Thymus (tissue), 11 donors: Measurements from ENCODE around the gene TMEM117. TPM values are rescaled to one million over a fixed set of nuclear protein-coding genes. Genes with fewer than 3 reads are reported as not detected.

Experiments
- DNase-seq, 9 donors: peaks; one replicate each; pipeline ENCODE4 v3.0.0-alpha.2; 2013; ENCODE audit warnings: low spot score in 9 of 9, low read depth in 6 of 9, missing footprints in 1 of 9
- H3K27ac ChIP-seq, 2 donors: one replicate each; pipeline ENCODE4 v1.5.1; 2013; ENCODE audit warnings: control low read depth in 1 of 2, low read depth in 1 of 2, low read length in 1 of 2, mild to moderate bottlenecking in 1 of 2, moderate library complexity in 1 of 2
- H3K27me3 ChIP-seq, 2 donors: one replicate each; pipeline ENCODE4 v1.5.1; 2013; ENCODE audit warnings: low read length in 1 of 2; ENCODE audit not compliant: control insufficient read depth in 2 of 2, insufficient read depth in 1 of 2
- H3K36me3 ChIP-seq, 2 donors: one replicate each; pipeline ENCODE4 v1.5.1; 2013; ENCODE audit warnings: low read length in 1 of 2, mild to moderate bottlenecking in 1 of 2, moderate library complexity in 1 of 2; ENCODE audit not compliant: control insufficient read depth in 2 of 2, insufficient read depth in 2 of 2
- H3K4me1 ChIP-seq, 2 donors: one replicate each; pipeline ENCODE4 v1.5.1; 2013; ENCODE audit warnings: low read length in 2 of 2; ENCODE audit not compliant: control insufficient read depth in 2 of 2, insufficient read depth in 2 of 2
- H3K4me3 ChIP-seq, 2 donors: one replicate each; pipeline ENCODE4 v1.5.1; 2013; ENCODE audit warnings: low read length in 2 of 2, control low read depth in 1 of 2, mild to moderate bottlenecking in 1 of 2
- H3K9me3 ChIP-seq, 2 donors: one replicate each; pipeline ENCODE4 v1.5.1; 2013; ENCODE audit warnings: low read length in 1 of 2, mild to moderate bottlenecking in 1 of 2; ENCODE audit not compliant: control insufficient read depth in 2 of 2, insufficient read depth in 1 of 2
- WGBS: extraction: QIAGEN DNeasy Blood & Tissue Kit; methylation state at CpG from one replicate; pipeline ENCODE4 v1.1.7; 2013; 5-methylcytosine and 5-hydroxymethylcytosine counted together
- polyA plus RNA-seq: library from polyadenylated mRNA; stranded (reverse); fragments of 200-250 nt; gene quantifications from one replicate; pipeline ENCODE4 v1.2.3, GENCODE V29; 2013
- total RNA-seq: library from RNA; stranded (reverse); fragments of 120-200 nt; gene quantifications from one replicate; pipeline ENCODE4 v1.2.4, GENCODE V29; 2013
- donor health status: healthy.

Gene TMEM117
- total and polyA plus RNA-seq, 2 donors = 3.6 to 4.5 TPM

DNA sequence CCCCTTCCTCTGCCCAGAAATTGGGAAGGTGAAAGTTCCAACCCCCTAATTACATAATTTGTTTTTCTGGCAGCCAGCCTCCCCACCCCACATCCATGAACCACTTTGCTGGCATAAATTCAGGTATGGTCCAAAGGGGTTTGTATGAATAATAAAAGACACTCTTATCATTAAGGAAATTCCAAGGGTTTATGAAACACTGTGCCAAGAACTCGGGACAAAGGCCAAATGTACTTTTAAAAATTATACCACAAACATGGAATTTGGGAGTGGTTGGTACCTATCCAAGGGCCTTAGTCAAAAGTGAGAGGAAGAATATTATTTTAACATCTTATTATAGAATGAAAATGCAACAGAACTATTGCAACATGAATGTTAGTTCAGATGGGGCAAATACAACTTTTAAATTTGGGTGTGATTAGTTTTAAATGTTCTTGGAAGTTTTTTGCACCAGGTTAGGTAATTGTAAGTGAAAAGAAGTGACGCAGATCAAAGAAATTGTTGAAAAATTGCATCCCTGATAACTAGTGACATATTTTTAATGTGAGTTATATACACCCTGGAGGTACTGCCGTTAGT is 217.8 kb downstream of the TMEM117 start:
- WGBS = 89% methylated on average over 3 of the region's 3 CpGs
- H3K36me3 ChIP-seq = no peaks in the 10 kb centered on the region
- H3K9me3 ChIP-seq = no peaks in the 10 kb centered on the region
- H3K27ac ChIP-seq = no peak overlapping the region
- no peak for DNase-seq
- no peaks in the 10 kb centered on the region for H3K4me1 ChIP-seq
- no peaks in the 10 kb centered on the region for H3K27me3 ChIP-seq
- H3K4me3 ChIP-seq = no peak overlapping the region

DNA sequence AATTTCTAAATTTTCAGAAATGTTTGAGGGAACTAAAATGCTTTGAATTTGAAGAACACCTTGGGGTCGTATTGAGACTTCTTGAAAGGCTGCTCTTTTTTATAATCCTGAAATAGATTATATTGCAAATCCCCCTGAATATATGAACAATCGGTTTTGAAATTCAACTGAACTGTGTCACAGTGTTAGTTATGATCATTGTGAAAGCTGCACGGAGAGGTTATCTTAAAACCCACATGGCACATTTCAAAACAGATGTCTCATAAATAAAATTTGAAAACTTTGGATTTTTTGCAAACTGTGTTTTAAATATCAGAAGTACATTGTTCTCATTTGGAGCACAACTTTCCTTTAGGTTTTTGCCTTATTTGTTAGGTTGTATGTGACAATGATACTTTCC is 218.4 kb downstream of the TMEM117 start:
- Histone ChIP-seq H3K4me3 (no peak overlapping the region), H3K4me1 (no peaks in the 10 kb centered on the region), H3K36me3 (no peaks in the 10 kb centered on the region), H3K9me3 (no peaks in the 10 kb centered on the region), H3K27ac (no peak overlapping the region), H3K27me3 (no peaks in the 10 kb centered on the region)
- WGBS = 90% methylated on average over 3 of the region's 3 CpGs
- no peak for DNase-seq

DNA sequence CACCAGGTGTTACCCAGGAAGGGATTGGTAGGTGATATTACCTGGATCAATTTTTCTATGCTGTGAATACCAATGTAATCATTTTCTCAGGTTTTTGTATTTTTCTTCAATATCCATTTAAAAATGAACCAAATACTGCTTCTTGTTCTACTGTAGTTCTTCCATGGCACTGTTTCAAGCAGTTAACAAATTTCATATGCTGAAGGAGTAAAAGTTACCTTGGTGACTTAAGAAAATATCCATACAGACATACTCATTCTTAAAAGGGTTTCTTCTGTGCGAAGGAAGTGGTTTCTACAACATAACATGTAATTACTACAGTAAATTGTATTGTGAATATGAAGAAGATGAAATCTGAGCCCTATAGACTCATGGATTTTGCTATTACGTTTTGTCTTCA is 222.5 kb downstream of the TMEM117 start:
- H3K4me1 ChIP-seq = no peaks in the 10 kb centered on the region
- 95% methylated on average over 2 of the region's 2 CpGs for WGBS
- no peak for DNase-seq

DNA sequence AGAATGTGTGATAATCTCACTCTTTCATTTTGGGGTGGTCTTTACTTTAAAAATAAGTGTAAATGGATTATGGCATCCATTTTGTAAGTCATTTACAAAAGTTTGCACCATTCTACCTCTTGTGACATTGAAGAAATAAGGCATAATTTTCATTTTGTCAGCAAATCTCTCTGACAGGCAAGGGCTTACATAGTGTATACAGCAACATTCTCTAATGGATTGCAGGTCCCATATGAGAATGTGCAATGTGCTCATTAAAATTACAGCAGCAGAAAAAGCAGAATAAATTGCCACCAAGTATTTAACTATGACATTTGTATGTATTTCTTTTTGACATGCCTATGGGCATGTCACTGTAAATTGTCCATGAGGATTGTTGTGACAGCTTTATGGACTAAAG is 223.6 kb downstream of the TMEM117 start:
- H3K4me1 ChIP-seq = no peaks in the 10 kb centered on the region

More for the DNA sequence above, 222.5 kb downstream of the TMEM117 start:
- Histone ChIP-seq H3K36me3 (no peaks in the 10 kb centered on the region), H3K27me3 (no peaks in the 10 kb centered on the region), H3K4me3 (no peak overlapping the region), H3K27ac (no peak overlapping the region), H3K9me3 (no peaks in the 10 kb centered on the region)

DNA sequence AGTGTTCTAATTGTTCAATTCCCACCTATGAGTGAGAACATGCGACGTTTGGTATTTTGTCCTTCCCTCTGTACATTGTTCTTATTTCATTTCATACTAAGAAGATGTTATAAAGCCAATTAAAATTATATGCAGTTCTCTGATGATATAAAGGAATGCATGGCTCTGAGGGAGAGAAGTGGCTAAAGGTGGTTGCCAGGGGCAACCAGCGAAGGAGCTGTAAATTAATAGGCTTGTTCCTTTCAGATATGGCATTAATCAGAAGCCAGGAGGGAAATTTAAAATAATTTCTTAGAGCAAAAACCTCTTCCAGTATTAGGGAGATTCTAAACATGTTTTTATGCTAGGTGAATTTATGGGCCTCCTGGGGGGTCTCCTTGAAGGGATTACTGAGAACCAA is 227.8 kb downstream of the TMEM117 start:
- Histone ChIP-seq H3K4me3 (no peak overlapping the region), H3K27ac (no peak overlapping the region), H3K27me3 (no peaks in the 10 kb centered on the region), H3K9me3 (no peaks in the 10 kb centered on the region), H3K4me1 (no peaks in the 10 kb centered on the region), H3K36me3 (no peaks in the 10 kb centered on the region)
- no peak for DNase-seq
- 93% methylated on average over 3 of the region's 3 CpGs for WGBS

More for the DNA sequence above, 223.6 kb downstream of the TMEM117 start:
- Histone ChIP-seq H3K9me3 (no peaks in the 10 kb centered on the region), H3K4me3 (no peak overlapping the region), H3K27ac (no peak overlapping the region), H3K36me3 (no peaks in the 10 kb centered on the region), H3K27me3 (no peaks in the 10 kb centered on the region)
- no peak for DNase-seq

DNA sequence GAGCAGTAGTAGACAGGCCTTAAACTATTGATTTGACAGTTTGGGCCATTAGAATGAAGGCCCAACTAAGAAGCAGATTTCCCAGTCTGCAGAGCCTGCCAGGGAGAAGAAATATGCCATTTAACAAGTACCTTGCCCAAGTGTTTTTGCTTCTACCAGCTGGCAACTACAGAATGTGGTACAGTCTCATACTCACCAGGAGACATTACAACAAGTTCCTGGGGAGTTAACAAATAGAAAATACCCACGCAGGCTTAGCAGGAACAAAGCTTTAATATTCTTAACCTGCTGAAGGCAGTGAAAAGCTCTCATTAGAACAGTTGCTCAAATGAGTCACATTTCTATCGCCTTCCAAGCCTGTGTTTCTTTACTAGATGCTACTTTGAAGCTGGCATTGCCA is 241.0 kb downstream of the TMEM117 start:
- Histone ChIP-seq H3K9me3 (no peaks in the 10 kb centered on the region), H3K36me3 (no peaks in the 10 kb centered on the region), H3K4me3 (no peak overlapping the region), H3K27me3 (no peaks in the 10 kb centered on the region), H3K4me1 (no peaks in the 10 kb centered on the region), H3K27ac (no peak overlapping the region)
- WGBS = 88% methylated on average over 2 of the region's 2 CpGs
- DNase-seq = no peak

DNA sequence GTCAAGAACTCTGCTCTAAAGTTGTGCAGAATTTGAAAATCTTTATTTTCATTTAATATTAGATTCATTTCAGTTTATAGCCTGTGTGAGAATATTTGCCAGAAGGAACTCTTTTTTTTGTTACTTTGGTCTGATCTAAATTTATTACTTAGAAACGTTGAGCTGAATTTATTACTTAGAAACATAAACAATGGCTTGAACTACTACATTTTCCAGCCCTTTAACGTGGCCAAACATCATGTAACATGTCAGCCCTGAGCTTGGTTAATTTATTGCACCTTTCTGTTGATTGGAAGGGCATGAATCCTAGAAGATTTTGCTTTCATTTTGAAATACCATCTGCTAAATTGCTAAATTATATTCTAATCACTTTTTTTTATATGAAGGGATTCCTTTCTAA is 241.4 kb downstream of the TMEM117 start:
- no peak overlapping the region for H3K4me3 ChIP-seq
- H3K27ac ChIP-seq = no peak overlapping the region
- H3K9me3 ChIP-seq = no peaks in the 10 kb centered on the region
- 5% methylated on average over 2 of the region's 2 CpGs for WGBS
- no peaks in the 10 kb centered on the region for H3K36me3 ChIP-seq
- H3K27me3 ChIP-seq = no peaks in the 10 kb centered on the region
- no peak for DNase-seq
- H3K4me1 ChIP-seq = no peaks in the 10 kb centered on the region

DNA sequence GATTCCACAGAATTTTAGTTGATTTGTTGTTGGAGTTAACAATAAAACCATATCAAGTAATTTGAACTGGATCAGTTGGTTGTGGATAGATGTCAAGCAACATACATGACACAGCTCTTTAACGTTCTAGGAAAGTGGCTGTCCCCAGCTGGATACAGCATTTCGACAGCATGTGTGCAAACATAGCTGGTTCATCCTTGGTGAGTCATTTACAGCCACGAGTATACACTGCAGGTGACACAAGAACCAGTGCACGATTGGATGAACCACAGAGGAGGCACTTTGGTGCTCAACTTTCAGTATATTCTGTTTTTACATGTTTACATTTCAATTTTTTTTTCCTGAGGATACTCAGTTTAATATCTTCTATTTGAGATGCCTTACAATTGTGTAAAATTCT is 242.4 kb downstream of the TMEM117 start:
- Histone ChIP-seq H3K27me3 (no peaks in the 10 kb centered on the region), H3K4me3 (no peak overlapping the region), H3K36me3 (no peaks in the 10 kb centered on the region), H3K4me1 (no peaks in the 10 kb centered on the region), H3K9me3 (no peaks in the 10 kb centered on the region), H3K27ac (no peak overlapping the region)
- DNase-seq = no peak
- WGBS = 92% methylated on average over 4 of the region's 4 CpGs

DNA sequence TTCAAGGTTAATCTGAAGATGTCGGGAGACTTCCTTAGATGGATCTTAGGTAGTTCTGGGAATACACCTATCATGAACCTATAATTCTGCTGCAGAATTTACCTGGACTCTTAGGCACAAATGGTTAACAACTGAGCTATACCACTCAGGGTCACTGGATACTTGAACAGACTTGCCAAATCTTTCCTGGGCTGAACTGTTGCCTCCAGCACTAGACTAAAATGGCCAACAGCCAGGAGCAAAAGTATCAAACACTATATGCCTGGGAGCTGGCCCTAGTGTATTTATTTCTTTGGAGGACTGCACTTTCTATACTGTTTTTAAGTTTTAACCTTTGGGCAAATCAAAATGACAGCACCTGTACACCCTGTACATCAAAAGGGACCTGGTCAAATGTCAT is 252.8 kb downstream of the TMEM117 start:
- Histone ChIP-seq H3K4me1 (no peaks in the 10 kb centered on the region), H3K9me3 (no peaks in the 10 kb centered on the region), H3K4me3 (no peak overlapping the region), H3K36me3 (no peaks in the 10 kb centered on the region), H3K27ac (no peak overlapping the region), H3K27me3 (no peaks in the 10 kb centered on the region)
- 94% methylated on average over 1 of the region's 1 CpG for WGBS
- no peak for DNase-seq
